Activated CD4-positive, alpha-beta memory T cell treated with anti-CD3 and anti-CD28 coated beads, Interleukin-2, amount 10 ng/mL, durations not matched to agents 7 days and 5 days (primary cell): ENCODE measurements around the gene SIRT7. TPM values are rescaled to one million over a fixed set of nuclear protein-coding genes. Genes with fewer than 3 reads are reported as not detected.
"Not testable (repeated sequence)": the region's sequence is repeated elsewhere in the genome, so short reads cannot be mapped to it uniquely, and the experiment has no call there.

Experiments
- CTCF ChIA-PET: fragments of 350-600 bp; sonication (Branson Sonifier 250); formaldehyde crosslinking; loops from one replicate; lab custom pipeline; 2021; ENCODE audit warnings: antibody characterized with exemption, inconsistent platforms; lab: Charles Lee
- POLR2A ChIA-PET: fragments of 350-600 bp; sonication (Branson Sonifier 250); formaldehyde crosslinking; loops from one replicate; lab custom pipeline; 2021; ENCODE audit warnings: antibody characterized with exemption; lab: Charles Lee
- DNase-seq: peaks from one replicate; pipeline ENCODE4 v3.0.0-alpha.2; 2020
- H3K27ac Mint-ChIP-seq: one replicate; pipeline ENCODE4 v1.8.0; 2021; ENCODE audit warnings: mild to moderate bottlenecking, mixed read lengths
- H3K27me3 Mint-ChIP-seq: one replicate; pipeline ENCODE4 v1.8.0; 2021; ENCODE audit warnings: mixed read lengths
- H3K36me3 Mint-ChIP-seq: one replicate; pipeline ENCODE4 v1.8.0; 2021; ENCODE audit warnings: low read depth, mixed read lengths
- H3K4me1 Mint-ChIP-seq: one replicate; pipeline ENCODE4 v1.8.0; 2021; ENCODE audit warnings: mixed read lengths
- H3K4me3 Mint-ChIP-seq: one replicate; pipeline ENCODE4 v1.8.0; 2021; ENCODE audit warnings: mild to moderate bottlenecking, mixed read lengths
- H3K9me3 Mint-ChIP-seq: one replicate; pipeline ENCODE4 v1.8.0; 2021; ENCODE audit warnings: mixed read lengths
- total RNA-seq, 2 experiments: library from RNA; stranded (reverse); gene quantifications; one replicate each; pipeline ENCODE4 v1.2.3, GENCODE V29; 2021

Gene SIRT7
- total RNA-seq, 2 experiments from 2014 or later: 55.8 to 58.4 TPM

DNA sequence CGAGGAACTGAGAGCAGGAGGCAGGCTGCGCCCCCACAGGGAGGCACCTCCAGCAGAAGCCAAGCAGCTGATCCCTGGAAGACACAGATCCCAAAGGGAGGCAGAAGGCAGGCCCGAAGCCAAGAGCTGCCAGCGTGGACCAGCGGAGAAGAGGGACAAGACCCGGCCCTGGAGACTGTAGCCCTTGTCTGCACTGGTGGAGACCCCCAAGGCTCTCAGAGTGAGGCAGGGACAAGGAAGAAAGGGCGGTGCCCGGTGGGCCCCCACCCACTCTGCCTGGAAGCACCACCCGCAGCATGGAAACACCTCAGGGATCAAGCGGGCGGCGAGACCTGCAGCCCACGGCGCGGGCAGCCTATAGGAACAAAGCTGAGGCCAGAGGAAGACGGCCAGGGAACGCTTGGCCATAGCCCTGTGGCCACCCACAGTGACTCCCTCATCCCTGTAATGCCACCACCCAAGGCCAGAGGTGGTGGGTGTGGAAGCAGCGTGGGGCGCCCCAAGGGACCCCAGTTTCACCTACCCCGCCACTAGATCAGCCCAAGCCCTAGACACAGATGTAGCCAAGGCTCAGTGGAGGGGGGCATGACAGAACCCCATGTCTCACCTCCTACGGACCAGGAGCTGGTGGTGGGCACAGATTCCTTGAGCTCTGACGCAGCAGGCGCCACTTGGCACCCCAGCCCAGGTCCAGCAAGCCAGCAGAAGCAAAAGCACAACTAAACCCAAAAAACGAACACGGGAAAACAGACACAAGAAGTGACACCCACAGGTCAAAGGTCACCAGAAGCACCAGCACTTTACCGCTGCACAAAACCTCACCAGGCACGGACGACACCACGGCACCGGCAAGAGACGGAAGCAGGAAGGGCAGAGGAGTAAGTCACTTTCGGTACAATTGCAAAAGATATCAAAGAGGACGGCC is 2.9 kb upstream of the SIRT7 start:
- Mint-ChIP-seq H3K36me3 (peaks cover 41% of the 10 kb centered on the region), H3K27ac (no peak overlapping the region), H3K27me3 (no peaks in the 10 kb centered on the region), H3K9me3 (no peaks in the 10 kb centered on the region), H3K4me3 (no peak overlapping the region), H3K4me1 (peaks cover 64% of the 10 kb centered on the region)
- CTCF ChIA-PET: no interaction called here
- POLR2A ChIA-PET: interaction anchor here (0.9 to 1.4 kb wide), 3 partner anchors 8 to 29 kb away, joined by 3 to 4 read pairs (median 3); partner anchors contain the start of genes ALYREF, ANAPC11 and NPB
- DNase-seq: no peak

DNA sequence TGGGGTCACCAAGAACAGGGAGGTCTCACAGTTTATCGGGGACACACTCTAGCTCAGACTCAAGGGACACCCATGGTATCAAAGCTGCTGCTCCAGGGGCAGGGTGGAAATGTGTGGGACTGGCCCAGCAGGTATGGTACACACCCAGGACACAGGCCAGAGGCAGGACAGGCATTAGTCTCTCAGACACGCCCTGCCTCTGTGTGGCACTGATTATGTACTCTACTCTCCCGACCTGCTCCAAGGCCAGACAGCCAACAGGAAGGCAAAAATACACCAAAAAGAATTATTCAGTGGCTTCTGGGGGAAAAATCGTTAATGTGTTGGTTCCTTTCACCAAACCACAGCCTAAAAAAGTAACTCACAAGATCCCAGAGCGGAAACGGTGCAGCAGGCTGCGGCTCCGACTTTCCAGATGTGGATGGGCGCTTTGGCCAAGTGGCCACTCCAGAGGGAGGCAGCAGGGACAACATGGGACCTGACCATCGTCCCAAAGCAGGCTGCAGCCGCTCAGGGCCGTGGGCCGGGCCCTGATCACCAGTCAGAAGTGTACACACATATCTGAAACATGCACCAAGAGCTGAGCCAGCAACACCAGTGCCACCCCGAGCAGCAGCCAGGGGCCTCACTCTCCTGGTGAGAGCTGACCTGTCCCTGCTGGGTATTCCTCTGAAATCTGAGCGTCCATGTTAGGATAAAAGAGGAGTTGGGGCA is 1.0 kb upstream of the SIRT7 start:
- ChIA-PET CTCF (no interaction called here), POLR2A (no interaction called here)
- Mint-ChIP-seq H3K4me1 (peaks cover 51% of the 10 kb centered on the region), H3K27me3 (no peaks in the 10 kb centered on the region), H3K9me3 (no peaks in the 10 kb centered on the region), H3K4me3 (peak overlapping the region; percentile 1), H3K36me3 (peaks cover 58% of the 10 kb centered on the region), H3K27ac (peak overlapping the region; percentile 82)
- no peak for DNase-seq

DNA sequence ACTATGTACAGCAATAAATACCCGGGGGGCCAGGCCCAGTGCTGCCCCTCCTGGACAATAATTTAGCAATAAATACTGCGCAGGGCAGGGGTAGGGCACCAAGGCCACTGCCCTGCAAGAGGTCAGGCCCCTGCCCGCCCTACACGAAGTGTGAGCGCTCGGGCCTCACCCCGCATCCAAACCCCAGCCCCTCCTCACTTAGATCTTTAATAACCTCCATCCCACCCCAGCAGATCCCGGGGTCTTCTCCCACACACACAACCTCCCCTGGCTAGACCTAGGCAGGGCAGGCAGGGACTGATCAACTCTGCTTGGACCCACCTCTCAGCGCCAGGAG is 325 bp upstream of the SIRT7 start:
- DNase-seq, H3K27me3 Mint-ChIP-seq, CTCF ChIA-PET, H3K9me3 Mint-ChIP-seq: not testable (repeated sequence)
- H3K27ac Mint-ChIP-seq: peak overlapping the region; percentile 82
- POLR2A ChIA-PET: interaction anchor here (1.3 to 1.8 kb wide), 3 partner anchors 9 to 148 kb away, joined by 3 to 42 read pairs (median 6); partner anchors contain the start of gene MAFG
- H3K4me1 Mint-ChIP-seq: peaks cover 46% of the 10 kb centered on the region
- H3K36me3 Mint-ChIP-seq: peaks cover 65% of the 10 kb centered on the region
- H3K4me3 Mint-ChIP-seq: peak overlapping the region; percentile 89

DNA sequence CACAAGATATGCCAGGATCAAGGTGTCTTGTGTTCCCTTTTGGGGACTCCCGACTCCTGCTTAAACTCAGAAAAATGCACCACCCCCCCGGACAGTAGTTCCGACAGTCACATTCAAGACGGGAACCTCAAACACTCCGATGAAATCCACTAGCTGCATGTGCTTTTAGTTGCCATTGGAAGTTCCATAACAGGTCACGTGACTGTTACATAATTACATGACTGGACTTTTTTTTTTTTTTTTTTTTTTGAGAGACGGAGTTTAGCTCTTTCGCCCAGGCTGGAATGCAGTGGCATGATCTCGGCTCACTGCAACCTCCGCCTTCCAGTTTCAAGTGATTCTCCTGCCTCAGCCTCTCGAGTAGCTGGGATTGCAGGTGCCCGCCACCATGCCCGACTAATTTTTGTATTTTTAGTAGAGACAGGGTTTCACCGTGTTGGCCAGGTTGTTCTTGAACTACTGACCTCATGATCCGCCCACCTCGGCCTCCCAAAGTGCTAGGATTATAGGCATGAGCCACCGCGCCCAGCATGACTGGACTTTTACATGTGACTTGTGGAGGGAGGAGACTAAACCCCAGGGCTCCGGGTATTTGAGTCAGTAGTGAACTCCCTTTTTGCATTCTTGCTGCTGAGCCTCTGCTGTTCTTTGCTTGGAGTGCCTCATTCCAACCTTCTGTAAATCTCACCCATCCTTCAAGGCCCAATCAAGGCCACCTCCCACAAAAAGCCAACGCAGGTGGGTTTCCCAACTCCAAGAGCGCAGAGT is 1.6 kb downstream of the SIRT7 start:
- H3K4me1 Mint-ChIP-seq: peaks cover 48% of the 10 kb centered on the region
- peak overlapping the region; percentile 47 for H3K27ac Mint-ChIP-seq
- CTCF ChIA-PET: interaction anchor here (0.9 to 2.4 kb wide), 4 partner anchors 11 to 121 kb away, joined by 3 to 13 read pairs (median 4); partner anchors contain the start of genes DCXR, MAFG and PYCR1
- peak overlapping the region; percentile 89 for H3K4me3 Mint-ChIP-seq
- no peak for DNase-seq
- H3K27me3 Mint-ChIP-seq: no peaks in the 10 kb centered on the region
- no peaks in the 10 kb centered on the region for H3K9me3 Mint-ChIP-seq
- POLR2A ChIA-PET: interaction anchor here (0.8 to 1.9 kb wide), 12 partner anchors 10 to 213 kb away, joined by 3 to 42 read pairs (median 5); partner anchors contain the start of genes ALYREF, ANAPC11, ARHGDIA and MAFG
- H3K36me3 Mint-ChIP-seq: peaks cover 69% of the 10 kb centered on the region

DNA sequence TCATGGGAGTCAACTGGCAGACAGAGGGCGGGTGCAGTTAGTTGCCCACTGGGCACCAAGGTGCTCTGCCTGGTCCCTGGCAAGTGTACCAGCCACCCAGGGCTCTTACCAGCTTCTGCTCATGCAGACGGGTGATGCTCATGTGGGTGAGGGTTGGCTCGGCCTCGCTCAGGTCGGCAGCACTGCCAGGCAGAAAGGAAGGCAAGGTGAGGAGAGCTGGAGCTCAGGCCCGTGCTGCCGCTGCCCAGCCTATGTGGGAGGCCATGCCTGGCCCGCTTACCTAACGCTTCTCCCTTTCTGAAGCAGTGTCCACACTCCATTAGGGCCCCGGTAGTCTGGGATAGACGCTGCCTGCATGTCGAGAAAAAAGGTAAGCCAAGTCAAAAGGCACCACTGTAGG is 2.6 kb downstream of the SIRT7 start:
- peaks cover 65% of the 10 kb centered on the region for H3K36me3 Mint-ChIP-seq
- CTCF ChIA-PET: interaction anchor here (0.6 to 2.4 kb wide), 3 partner anchors 12 to 38 kb away, joined by 3 to 13 read pairs (median 3); partner anchors contain the start of gene MAFG
- H3K9me3 Mint-ChIP-seq: no peaks in the 10 kb centered on the region
- H3K27ac Mint-ChIP-seq: no peak overlapping the region
- H3K4me1 Mint-ChIP-seq: peaks cover 47% of the 10 kb centered on the region
- peak overlapping the region; percentile 4 for H3K4me3 Mint-ChIP-seq
- no peak for DNase-seq
- no peaks in the 10 kb centered on the region for H3K27me3 Mint-ChIP-seq
- POLR2A ChIA-PET: interaction anchor here (1.0 to 1.5 kb wide), 2 partner anchors 10 to 12 kb away, joined by 3 to 4 read pairs; no protein-coding TSS in a partner anchor

DNA sequence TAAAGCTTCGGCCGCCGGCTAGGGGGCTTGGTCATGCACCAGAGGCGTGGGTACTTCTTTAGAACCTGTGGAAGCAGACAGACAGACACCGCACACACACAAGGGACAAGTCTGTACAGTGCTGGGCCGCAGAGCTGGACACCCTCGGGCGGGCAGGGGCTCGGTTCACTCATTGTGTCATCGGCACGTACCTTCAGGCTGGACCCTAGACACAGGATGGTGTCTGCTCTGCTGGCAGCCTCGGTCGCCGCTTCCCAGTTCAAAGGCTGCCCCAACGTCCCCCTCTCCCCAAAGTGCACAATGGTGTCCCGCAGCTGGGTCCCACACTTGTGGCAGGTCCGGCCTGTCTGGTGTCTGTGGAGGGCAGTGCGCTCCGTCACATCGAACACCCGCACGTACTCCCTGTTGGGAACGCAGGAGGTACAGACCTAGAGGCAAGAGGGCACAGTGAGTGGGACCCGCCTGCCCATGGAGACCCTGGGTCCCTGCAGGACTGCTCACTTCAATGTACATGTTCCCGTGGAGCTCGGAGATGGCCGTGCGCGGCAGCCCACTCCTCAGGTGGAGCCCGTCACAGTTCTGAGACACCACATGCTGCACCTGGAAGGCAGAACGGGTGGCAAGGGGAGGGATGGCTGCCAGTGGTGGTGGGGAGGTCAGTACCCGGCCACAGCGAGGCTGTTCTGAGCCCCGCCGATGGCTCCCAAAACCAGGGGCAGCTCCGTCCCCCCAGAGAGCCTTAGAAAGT is 3.7 kb downstream of the SIRT7 start:
- no peak for DNase-seq
- Mint-ChIP-seq H3K9me3 (no peaks in the 10 kb centered on the region), H3K4me3 (no peak overlapping the region), H3K36me3 (peaks cover 58% of the 10 kb centered on the region), H3K27me3 (no peaks in the 10 kb centered on the region), H3K27ac (no peak overlapping the region), H3K4me1 (peaks cover 51% of the 10 kb centered on the region)
- POLR2A ChIA-PET: interaction anchor here (0.6 to 1.5 kb wide), 3 partner anchors 11 to 350 kb away, joined by 3 to 4 read pairs (median 4); no protein-coding TSS in a partner anchor
- CTCF ChIA-PET: no interaction called here

DNA sequence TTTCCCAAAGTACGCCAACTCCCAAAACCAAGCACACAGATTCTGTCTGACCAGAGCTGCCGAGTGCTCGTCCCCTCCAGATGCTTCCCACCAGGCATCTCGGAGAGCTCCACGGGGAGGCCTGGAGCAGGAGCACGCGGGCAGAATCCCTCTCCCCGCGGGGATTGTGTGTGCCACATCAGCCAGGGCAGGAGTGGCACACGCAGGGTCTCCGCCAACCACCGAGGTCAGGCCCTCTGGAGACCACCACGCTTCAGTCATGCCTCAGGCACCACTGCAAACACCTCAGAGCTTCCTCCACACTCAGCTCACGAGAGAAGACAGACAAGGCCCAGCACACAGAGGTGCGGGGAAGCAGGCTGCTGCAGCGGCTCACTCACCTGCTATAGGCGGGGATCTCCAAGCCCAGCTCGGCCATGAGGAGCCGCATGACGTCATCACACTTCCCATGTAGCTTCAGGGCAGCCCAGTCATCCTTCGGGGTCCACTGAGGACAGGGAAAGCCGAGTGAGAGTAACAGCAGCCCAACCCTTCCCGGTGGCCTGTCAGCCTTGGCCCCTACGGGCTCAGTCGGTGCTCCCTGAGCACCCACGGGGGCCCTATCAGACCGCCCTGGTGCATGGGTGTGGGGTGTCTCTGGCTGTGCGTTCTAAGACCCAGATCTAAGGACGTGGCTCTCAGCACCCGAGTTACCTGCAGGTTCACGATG is 4.4 kb downstream of the SIRT7 start:
- POLR2A ChIA-PET: interaction anchor here (1.0 to 1.9 kb wide), 3 partner anchors 8 to 53 kb away, joined by 3 to 5 read pairs (median 3); partner anchors contain the start of gene P4HB
- H3K27ac Mint-ChIP-seq: no peak overlapping the region
- H3K9me3 Mint-ChIP-seq: no peaks in the 10 kb centered on the region

DNA sequence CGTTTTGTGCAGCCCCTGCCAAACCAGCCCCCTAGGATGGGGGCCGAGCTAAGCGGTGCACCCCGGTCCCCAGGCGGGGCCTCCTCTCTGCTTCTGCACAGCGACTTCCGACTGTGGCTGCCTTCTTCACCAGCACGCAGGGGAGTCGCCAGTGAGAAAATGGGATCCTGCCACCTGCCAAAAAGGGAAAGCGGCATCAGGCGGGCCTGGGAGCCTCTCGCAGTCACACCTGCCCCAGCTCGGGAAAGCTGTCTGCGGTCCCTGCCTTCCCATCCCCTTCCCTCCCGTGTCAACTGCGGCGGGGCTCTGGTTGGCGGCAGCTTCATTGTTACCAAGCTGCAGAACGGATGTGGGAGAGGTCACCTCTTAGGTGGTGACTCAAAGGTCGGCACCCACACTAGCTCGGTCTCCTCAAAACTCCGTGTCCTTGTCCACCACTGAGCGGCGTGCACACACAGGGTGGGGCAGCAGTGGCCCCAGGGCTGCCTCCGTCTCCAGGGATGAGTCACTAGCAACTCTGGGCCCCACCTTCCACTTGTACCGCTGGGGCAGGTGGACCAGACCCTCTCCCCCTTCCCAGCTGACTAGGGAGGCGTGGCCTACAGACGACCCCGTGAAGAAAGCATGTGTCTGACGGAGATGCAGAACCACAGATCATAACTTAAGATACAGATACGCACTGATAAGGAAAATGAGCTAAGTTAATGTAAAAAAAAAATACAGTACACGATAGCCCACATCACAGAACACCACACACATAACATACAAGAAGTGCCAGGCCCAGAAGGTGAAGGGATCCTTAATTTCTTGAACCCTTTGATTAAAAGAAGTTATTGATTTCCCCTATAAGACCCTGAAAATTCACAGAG is 5.3 kb downstream of the SIRT7 start:
- POLR2A ChIA-PET: interaction anchor here (1.0 to 1.9 kb wide), 4 partner anchors 9 to 52 kb away, joined by 3 to 5 read pairs (median 3); partner anchors contain the start of gene P4HB
- Mint-ChIP-seq H3K9me3 (no peaks in the 10 kb centered on the region), H3K27me3 (no peaks in the 10 kb centered on the region), H3K4me1 (peaks cover 41% of the 10 kb centered on the region), H3K4me3 (peak overlapping the region; percentile 39), H3K36me3 (peaks cover 54% of the 10 kb centered on the region), H3K27ac (no peak overlapping the region)
- DNase-seq: no peak
- CTCF ChIA-PET: no interaction called here

More for the DNA sequence above, 4.4 kb downstream of the SIRT7 start:
- no peaks in the 10 kb centered on the region for H3K27me3 Mint-ChIP-seq
- H3K36me3 Mint-ChIP-seq: peaks cover 56% of the 10 kb centered on the region
- DNase-seq: no peak
- CTCF ChIA-PET: no interaction called here
- peaks cover 46% of the 10 kb centered on the region for H3K4me1 Mint-ChIP-seq
- no peak overlapping the region for H3K4me3 Mint-ChIP-seq

DNA sequence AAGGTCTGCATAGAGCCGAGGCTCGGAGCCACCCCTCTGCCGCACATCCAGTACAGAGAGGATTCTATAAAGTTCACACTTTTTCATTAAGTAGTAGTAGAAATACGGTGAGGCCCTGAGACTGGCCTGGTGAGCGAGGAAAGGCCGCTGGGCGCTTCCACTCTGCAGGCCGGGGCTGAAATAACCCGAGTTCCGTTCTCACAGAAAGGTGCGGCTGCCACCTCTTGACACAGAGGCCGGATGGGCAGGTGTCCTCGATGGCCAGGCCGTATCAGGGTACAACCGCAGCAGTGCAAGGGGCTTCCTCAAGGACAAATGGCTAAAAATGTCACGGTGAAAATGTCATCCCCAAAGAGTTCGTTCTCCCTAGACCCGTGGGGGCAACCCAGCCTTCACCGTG is 6.0 kb downstream of the SIRT7 start:
- H3K4me1 Mint-ChIP-seq: peaks cover 37% of the 10 kb centered on the region
- peak overlapping the region; percentile 39 for H3K4me3 Mint-ChIP-seq
- DNase-seq: no peak
- H3K27me3 Mint-ChIP-seq: no peaks in the 10 kb centered on the region
- no peaks in the 10 kb centered on the region for H3K9me3 Mint-ChIP-seq
- no peak overlapping the region for H3K27ac Mint-ChIP-seq
- ChIA-PET POLR2A (interaction anchor here (1.6 to 1.9 kb wide), 2 partner anchors 42 to 51 kb away, joined by 3 to 5 read pairs; partner anchors contain the start of gene P4HB), CTCF (no interaction called here)
- H3K36me3 Mint-ChIP-seq: peaks cover 50% of the 10 kb centered on the region

DNA sequence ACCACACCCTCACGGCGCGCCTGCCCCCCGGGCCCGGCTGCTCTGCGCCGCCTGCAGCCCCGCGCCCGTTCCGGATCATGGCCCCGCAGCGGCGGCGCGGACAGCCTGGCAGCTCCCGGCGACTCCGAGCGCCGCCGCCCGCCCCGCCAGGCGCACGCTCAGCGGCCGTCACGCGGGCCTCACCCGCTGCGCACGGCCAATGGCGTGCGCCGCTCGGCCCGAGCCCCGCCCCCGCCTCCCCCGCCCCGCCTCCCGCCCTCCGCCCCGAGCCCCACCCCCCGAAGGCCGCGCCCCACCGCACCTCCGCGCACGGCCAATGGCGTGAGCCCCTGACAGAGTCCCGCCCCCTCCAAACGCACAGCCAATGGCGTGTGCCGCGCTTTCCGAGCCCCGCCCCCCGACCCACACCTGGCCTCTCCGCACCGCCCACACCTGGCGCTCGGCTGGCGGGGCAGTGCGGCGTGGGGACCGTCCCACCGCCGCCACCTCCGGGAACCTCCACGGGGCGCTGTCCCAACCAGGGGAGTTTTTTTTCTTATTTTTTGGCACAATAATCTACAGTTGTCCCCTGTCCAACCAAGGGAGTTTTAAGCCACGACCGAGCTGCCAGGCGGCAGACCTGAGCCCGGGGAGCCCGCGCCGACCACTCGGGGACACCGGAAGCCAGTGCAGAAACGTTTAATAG is 6.6 kb downstream of the SIRT7 start, which contains the start of gene PCYT2:
Gene PCYT2 (minus strand): TSS at position 123 of the 685 bp plus-strand sequence. CDS start 44 bp downstream, at position 79.
- DNase-seq: peak; percentile 92
- peak within 1 kb of the TSS; percentile 70 for H3K27ac Mint-ChIP-seq
- H3K36me3 Mint-ChIP-seq: peaks cover 47% of the 10 kb centered on the region
- POLR2A ChIA-PET: interaction anchor here (1.0 to 1.9 kb wide), 5 partner anchors 13 to 51 kb away, joined by 3 to 5 read pairs (median 4); partner anchors contain the start of gene P4HB
- H3K4me3 Mint-ChIP-seq: peak within 1 kb of the TSS; percentile 88
- CTCF ChIA-PET: no interaction called here
- no peaks in the 10 kb centered on the region for H3K27me3 Mint-ChIP-seq
- H3K4me1 Mint-ChIP-seq: peaks cover 32% of the 10 kb centered on the region
- no peaks in the 10 kb centered on the region for H3K9me3 Mint-ChIP-seq
